SK-N-MC (cell line): ENCODE results near the gene RHBDD3.

Experiments
- EZH2 ChIP-seq: fragments of 200-600 bp; sonication (generic); IDR thresholded peaks from one replicate; pipeline ENCODE4 v1.6.1; 2017; ENCODE audit warnings: antibody characterized with exemption
- FOXP2 ChIP-seq: optimal IDR thresholded peaks from 2 replicates; pipeline ENCODE3; 2011; ENCODE audit warnings: mild to moderate bottlenecking, moderate library complexity; ENCODE audit not compliant: insufficient read depth; ENCODE audit errors: extremely low read length, control extremely low read depth
- POLR2AphosphoS5 ChIP-seq: IDR thresholded peaks from 2 replicates; pipeline ENCODE4 v1.6.1; 2012; ENCODE audit warnings: mild to moderate bottlenecking, low read depth, low read length, borderline replicate concordance

DNA sequence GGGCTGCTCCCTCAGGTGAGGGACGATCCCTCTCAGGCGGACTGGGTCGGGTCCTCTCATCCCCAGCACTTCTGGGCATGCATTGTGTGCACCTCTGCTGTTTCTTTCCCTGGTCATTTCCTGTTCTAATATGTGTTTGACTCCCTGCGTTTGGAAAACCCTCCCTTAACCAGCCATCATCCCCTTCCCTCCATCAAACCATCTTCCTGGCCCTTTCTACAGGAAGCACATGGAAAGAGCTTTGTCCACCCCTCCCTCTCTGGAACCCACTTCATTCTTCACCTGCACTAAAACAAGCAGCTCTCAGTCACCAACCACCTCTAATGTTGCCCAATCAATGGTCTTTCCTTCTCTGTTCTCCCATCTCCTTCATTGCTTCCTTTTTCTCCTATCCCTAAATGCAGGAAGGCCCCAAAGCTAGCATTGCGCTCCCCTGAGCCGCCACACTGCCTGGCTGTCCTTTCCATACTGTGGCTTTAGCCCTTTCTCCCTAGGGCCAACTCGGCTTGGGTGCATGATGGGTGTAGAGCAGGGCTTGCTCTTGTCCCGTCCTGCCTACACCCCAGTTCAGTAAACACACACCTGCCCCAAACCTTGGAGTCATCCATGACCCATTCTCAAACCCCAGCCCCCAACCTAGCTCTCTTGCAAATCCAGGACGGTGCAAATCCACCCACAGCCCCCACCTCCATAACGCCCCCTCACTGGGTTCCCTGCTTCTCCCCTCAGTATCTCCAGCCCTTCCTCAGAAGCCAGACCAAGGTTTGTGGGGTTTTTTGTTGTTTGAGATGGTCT is 33.2 kb upstream of the RHBDD3 start:
- TF ChIP-seq POLR2AphosphoS5 (no peak; the same call in 1 of the 2 replicates), EZH2 (no peak), FOXP2 (no peak)
